MCF 10A (cell line): ENCODE measurements around the gene IFNA5. TPM values are rescaled to one million over a fixed set of nuclear protein-coding genes. Genes with fewer than 3 reads are reported as not detected.

Source experiments
- BruUV-seq: library from RNA; stranded (reverse); fragments of 400-500 nt; replicated peaks from 2 replicates; lab custom pipeline; 2021; lab: Mats Ljungman, UMichigan
- CTCF ChIA-PET: fragments of 300-600 bp; sonication (Branson Sonifier 250); formaldehyde crosslinking; extraction: SDS; loops from one replicate; lab custom pipeline; 2021; ENCODE audit warnings: antibody characterized with exemption, inconsistent platforms; lab: Yijun Ruan, JAX
- POLR2A ChIA-PET: fragments of 300-600, 350-650 bp; sonication (Branson Sonifier 250); formaldehyde crosslinking; extraction: SDS; loops from one replicate; lab custom pipeline; 2020; ENCODE audit warnings: antibody characterized with exemption, inconsistent platforms; lab: Yijun Ruan, JAX
- DNase-seq: peaks from one replicate; pipeline ENCODE4 v3.0.0-alpha.2; 2018; ENCODE audit not compliant: unreplicated experiment
- H3K27ac Mint-ChIP-seq: one replicate; pipeline ENCODE4 v1.8.0; 2022; ENCODE audit warnings: mild to moderate bottlenecking, low read depth, mixed read lengths; ENCODE audit not compliant: unreplicated experiment
- H3K27me3 Mint-ChIP-seq: one replicate; pipeline ENCODE4 v1.8.0; 2022; ENCODE audit warnings: mixed read lengths; ENCODE audit not compliant: insufficient read depth, unreplicated experiment
- H3K36me3 Mint-ChIP-seq: one replicate; pipeline ENCODE4 v1.8.0; 2022; ENCODE audit warnings: mild to moderate bottlenecking, moderate library complexity, mixed read lengths; ENCODE audit not compliant: insufficient read depth, unreplicated experiment
- H3K4me1 Mint-ChIP-seq: one replicate; pipeline ENCODE4 v1.8.0; 2022; ENCODE audit warnings: mixed read lengths; ENCODE audit not compliant: insufficient read depth, unreplicated experiment
- H3K4me3 Mint-ChIP-seq: one replicate; pipeline ENCODE4 v1.8.0; 2022; ENCODE audit warnings: mild to moderate bottlenecking, moderate library complexity, mixed read lengths; ENCODE audit not compliant: unreplicated experiment
- H3K9me3 Mint-ChIP-seq: one replicate; pipeline ENCODE4 v1.8.0; 2022; ENCODE audit warnings: mixed read lengths; ENCODE audit not compliant: unreplicated experiment
- intact Hi-C: fragments of 100-400 bp; cut with micrococcal nuclease; formaldehyde crosslinking; loops from 2 replicates; pipeline ENCODE4 v1.14.1; 2022
- total RNA-seq: library from RNA; stranded (reverse); gene quantifications from 2 replicates; pipeline ENCODE4 v1.2.3, GENCODE V29; 2022
- TF ChIP-seq, protein P1 (sequence below): fragments of 200-600 bp; IDR thresholded peaks from one replicate; pipeline ENCODE4 v1.8.0; 2022; ENCODE audit warnings: antibody characterized with exemption, mild to moderate bottlenecking; ENCODE audit not compliant: unreplicated experiment

IFNA5 gene
- total RNA-seq, 1 experiment from 2014 or later, result not detected

DNA sequence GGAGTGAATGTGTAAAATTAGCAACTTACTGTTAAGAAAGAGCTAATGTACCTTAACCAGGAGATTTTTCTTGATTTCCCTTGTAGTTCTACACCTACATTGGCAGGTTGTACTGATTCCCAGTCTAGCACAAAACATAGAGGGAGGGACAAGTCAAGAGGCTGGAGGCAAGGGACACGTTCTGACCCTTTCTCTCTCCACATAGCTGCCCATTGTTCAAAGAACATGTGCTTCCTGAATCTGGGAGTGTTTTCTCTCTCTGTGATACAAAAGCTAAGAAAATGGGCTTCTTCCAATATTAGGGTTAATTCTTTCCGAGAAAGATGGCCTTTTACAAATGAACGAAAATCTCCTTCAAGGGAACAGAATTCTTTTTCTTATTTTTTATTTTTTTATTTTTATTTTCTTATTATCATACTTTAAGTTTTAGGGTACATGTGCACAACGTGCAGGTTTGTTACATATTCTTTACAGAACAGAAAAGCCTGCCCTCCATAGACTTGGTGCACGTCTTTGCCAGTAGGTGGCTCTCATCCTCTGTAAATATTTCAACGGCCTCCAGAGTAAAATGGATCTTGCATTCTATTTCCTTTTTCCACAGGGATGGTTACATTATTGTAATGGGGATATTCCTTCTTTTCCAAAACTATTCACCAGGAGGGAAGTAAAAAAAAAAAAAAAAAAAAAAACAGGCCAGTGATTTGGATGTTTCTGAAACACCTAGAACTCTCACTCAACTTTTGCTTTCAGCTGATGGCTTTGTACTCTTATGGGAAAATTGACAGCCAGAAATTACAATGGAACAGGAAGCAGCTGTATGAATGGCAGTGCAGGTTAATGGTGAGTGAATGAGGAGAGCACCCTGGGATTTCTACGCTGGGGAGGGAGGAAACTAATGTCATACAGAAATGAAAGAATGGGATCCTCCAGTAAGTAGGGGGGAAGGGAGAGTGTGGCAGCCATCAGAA is 13.1 kb upstream of the IFNA5 start:
- Mint-ChIP-seq H3K36me3 (peaks cover 8% of the 10 kb centered on the region), H3K27me3 (peaks cover 31% of the 10 kb centered on the region), H3K4me3 (no peak overlapping the region), H3K9me3 (no peaks in the 10 kb centered on the region), H3K27ac (no peak overlapping the region), H3K4me1 (no peaks in the 10 kb centered on the region)
- peak; percentile 27 for DNase-seq
- TF ChIP-seq, protein P1, sequence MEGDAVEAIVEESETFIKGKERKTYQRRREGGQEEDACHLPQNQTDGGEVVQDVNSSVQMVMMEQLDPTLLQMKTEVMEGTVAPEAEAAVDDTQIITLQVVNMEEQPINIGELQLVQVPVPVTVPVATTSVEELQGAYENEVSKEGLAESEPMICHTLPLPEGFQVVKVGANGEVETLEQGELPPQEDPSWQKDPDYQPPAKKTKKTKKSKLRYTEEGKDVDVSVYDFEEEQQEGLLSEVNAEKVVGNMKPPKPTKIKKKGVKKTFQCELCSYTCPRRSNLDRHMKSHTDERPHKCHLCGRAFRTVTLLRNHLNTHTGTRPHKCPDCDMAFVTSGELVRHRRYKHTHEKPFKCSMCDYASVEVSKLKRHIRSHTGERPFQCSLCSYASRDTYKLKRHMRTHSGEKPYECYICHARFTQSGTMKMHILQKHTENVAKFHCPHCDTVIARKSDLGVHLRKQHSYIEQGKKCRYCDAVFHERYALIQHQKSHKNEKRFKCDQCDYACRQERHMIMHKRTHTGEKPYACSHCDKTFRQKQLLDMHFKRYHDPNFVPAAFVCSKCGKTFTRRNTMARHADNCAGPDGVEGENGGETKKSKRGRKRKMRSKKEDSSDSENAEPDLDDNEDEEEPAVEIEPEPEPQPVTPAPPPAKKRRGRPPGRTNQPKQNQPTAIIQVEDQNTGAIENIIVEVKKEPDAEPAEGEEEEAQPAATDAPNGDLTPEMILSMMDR, result peak; percentile 35
- BruUV-seq, result no TSS peak
- ChIA-PET POLR2A (interaction anchor here (0.8 to 1.5 kb wide), 2 partner anchors 65 to 192 kb away, joined by 3 read pairs; no protein-coding TSS in a partner anchor), CTCF (interaction anchor here (0.6 to 3.9 kb wide), 17 partner anchors 11 to 1130 kb away, joined by 3 to 25 read pairs (median 3); no protein-coding TSS in a partner anchor)
- intact Hi-C loops, result no loop called here

DNA sequence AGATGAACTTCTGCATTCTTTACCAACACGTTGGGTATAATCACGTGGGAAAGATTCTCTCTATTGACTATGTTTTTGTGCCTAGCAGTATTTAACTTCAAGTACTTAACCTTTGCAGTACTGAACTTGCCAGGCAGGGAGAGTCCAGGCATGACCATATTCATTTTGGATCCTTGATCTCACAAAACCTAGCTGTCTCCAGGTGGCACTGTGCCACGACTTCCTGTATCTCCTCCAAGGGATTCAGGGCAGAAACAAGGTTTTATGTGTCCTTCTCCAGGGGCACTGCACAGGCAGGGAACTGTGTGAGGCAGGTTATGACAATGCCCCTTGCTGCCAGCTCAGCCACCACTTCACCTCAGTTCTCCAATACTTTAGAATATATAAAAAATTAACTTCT is 11.7 kb upstream of the IFNA5 start:
- intact Hi-C loops, result no loop called here
- Mint-ChIP-seq H3K4me3 (no peak overlapping the region), H3K36me3 (no peaks in the 10 kb centered on the region), H3K9me3 (no peaks in the 10 kb centered on the region), H3K27me3 (peaks cover 32% of the 10 kb centered on the region), H3K27ac (no peak overlapping the region), H3K4me1 (no peaks in the 10 kb centered on the region)
- BruUV-seq, result no TSS peak
- DNase-seq, result no peak
- ChIA-PET POLR2A (interaction anchor here (1.5 kb wide), 1 partner anchor 64 kb away, joined by 3 read pairs; no protein-coding TSS in a partner anchor), CTCF (interaction anchor here (0.7 to 3.9 kb wide), 6 partner anchors 9 to 1136 kb away, joined by 3 to 25 read pairs (median 3); no protein-coding TSS in a partner anchor)
- TF ChIP-seq, protein P1, result no peak

DNA sequence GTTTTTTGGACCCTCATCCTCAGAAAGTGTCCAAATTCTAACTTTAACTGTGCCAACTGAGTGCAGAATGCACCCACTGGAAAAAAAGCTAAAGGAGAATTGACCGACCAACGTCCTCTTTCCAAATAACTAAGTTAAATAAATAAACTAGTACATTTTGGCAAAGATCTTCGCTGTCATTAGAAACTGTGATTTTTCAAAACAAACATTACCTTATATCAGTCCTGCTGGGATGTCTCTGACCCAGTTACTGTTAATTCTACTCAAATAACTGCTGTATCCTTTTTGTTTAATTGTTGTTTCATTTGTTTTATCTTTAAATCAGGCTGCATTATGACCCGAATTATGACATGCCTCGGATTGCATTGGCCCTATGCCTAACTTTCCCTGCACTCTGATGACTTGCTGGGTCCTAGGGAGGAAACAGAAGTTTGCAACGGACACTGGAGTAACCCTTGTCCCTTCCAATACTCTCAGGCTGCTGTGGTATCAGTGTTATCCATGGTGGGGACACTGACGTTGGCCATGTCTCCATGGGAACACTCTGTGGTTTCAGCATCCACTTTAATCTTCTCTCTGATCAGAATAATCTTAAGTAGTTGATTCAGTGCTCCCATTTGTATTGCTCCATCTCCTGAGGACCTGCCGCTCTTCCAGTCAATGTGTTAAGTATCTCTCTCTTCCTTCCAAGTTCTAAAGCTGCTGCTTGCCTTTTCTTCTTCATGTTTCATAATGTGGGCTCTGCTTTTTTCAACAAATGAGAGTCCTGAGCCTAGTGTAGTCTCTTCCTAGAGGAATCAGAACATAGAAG is 11.1 kb upstream of the IFNA5 start:
- TF ChIP-seq, protein P1, result no peak
- peaks cover 32% of the 10 kb centered on the region for H3K27me3 Mint-ChIP-seq
- BruUV-seq, result no TSS peak
- no peaks in the 10 kb centered on the region for H3K4me1 Mint-ChIP-seq
- DNase-seq, result no peak
- CTCF ChIA-PET, result interaction anchor here (0.7 to 3.9 kb wide), 4 partner anchors 8 to 1136 kb away, joined by 3 to 25 read pairs (median 3); no protein-coding TSS in a partner anchor
- POLR2A ChIA-PET, result no interaction called here
- intact Hi-C loops, result no loop called here
- H3K4me3 Mint-ChIP-seq, result no peak overlapping the region
- no peak overlapping the region for H3K27ac Mint-ChIP-seq
- H3K9me3 Mint-ChIP-seq, result no peaks in the 10 kb centered on the region
- no peaks in the 10 kb centered on the region for H3K36me3 Mint-ChIP-seq
